ENCODE results near the gene TBCD. TPM values are rescaled to one million over a fixed set of nuclear protein-coding genes. Genes with fewer than 3 reads are reported as not detected.

TBCD gene
- total and polyA plus RNA-seq, 9 of the 15 experiments (the other 6 are each of a cell fraction or from before 2014, with no cell fraction given) = 8.9 to 98.5 (median 28.0) TPM

DNA sequence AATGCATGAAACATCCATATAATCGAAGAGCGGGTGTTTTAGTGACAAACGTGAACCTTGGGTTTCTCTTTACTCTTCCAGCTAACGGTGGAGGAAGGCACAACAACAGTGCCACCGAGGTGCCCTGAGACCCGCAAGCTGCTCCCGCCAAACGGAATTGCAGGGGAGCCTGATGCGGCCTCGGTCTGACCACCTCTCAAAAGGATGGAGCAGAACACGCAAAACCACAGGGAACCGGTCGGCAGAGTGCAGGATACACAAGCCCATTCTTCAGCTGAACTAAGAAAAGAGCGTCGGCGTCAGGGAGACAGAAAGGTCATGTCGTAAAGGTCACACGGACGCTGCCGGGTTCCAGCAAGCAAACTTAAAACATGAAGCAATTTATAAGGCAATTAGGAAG is 197.5 kb downstream of the TBCD start (continued):
- TF ChIP-seq NCOA4 (IDR thresholded peaks at IDR 0.05; ENCODE audit: partially characterized antibody) (no peak), ADNP (tag; IDR thresholded peaks at IDR 0.05) (no peak), CHD1 (IDR thresholded peaks at IDR 0.05; ENCODE audit: low read length) (no peak), ZBTB17 (CRISPR knock-in tag; IDR thresholded peaks at IDR 0.05) (no peak), NR3C1 (CRISPR knock-in tag; IDR thresholded peaks at IDR 0.05) (no peak), ZNF3 (CRISPR knock-in tag; IDR thresholded peaks at IDR 0.05) (no peak)

GRCh38 chr17:82949984-82950383 is 198.1 kb downstream of the TBCD start:
- Histone ChIP-seq H3K36me3 (ENCODE audit: control insufficient read depth, insufficient read depth, low read length) (peaks cover 2% of the 10 kb centered on the region; the same call in 2 of the 3 replicates), H3K27me3 (ENCODE audit: control insufficient read depth in 2 of 2, insufficient read depth in 2 of 2, low read length in 2 of 2) (no peaks in the 10 kb centered on the region), H3K4me1 (replicated peaks in 1 of 2; ENCODE audit: control insufficient read depth in 2 of 2, insufficient read depth in 2 of 2, low read length in 2 of 2) (peaks cover 0 to 4% of the 10 kb centered on the region in 2 experiments; a peak in 1 of 5 replicates), H3K9me1 (ENCODE audit: control insufficient read depth, insufficient read depth, low read length) (no peaks in the 10 kb centered on the region), H3K9ac (ENCODE audit: insufficient read depth in 1 of 2, low read depth in 2 of 2, low read length in 2 of 2) (no peak overlapping the region), H3K79me2 (ENCODE audit: control insufficient read depth, insufficient read depth, low read length) (no peaks in the 10 kb centered on the region), H3K27ac (ENCODE audit: extremely low read depth, low read depth, low read length) (no peak overlapping the region), H3K9me3 (replicated peaks; ENCODE audit: control insufficient read depth, insufficient read depth, low read depth, low read length) (peaks cover 7% of the 10 kb centered on the region), H3K4me3 (no peak overlapping the region), H3K4me2 (ENCODE audit: insufficient read depth, low read length) (no peak overlapping the region), H4K20me1 (replicated peaks; ENCODE audit: control insufficient read depth, insufficient read depth, low read length) (no peaks in the 10 kb centered on the region), H2AFZ (ENCODE audit: low read depth, low read length) (no peak overlapping the region)
- CTCF ChIA-PET (ENCODE audit: low intra/inter-chr PET ratio) = no interaction called here
- FAIRE-seq = no peak
- POLR2A ChIA-PET = no interaction called here
- ATAC-seq = no peak
- WGBS (ENCODE audit: insufficient coverage, low coverage, missing lambda C conversion rate) = 94% methylated on average over 10 of the region's 10 CpGs
- intact Hi-C loops (cut with micrococcal nuclease) = no loop called here
- DNase-seq (ENCODE audit: extremely low read depth in 1 of 4, low spot score in 3 of 4) = no peak
- BruUV-seq (replicated peaks) = no TSS peak
- in situ Hi-C loops (cut with MboI) = no loop called here
- TF ChIP-seq SAFB (IDR thresholded peaks at IDR 0.05; ENCODE audit: borderline replicate concordance, low read depth, low read length) (no peak), CREBBP (IDR thresholded peaks at IDR 0.05; ENCODE audit: low read depth, low read length) (no peak), MTA1 (IDR thresholded peaks at IDR 0.05; ENCODE audit: borderline replicate concordance) (no peak), RCOR1 (IDR thresholded peaks at IDR 0.05; ENCODE audit: borderline replicate concordance in 1 of 2, low read depth in 2 of 2, low read length in 2 of 2) (no peak), ARID1B (IDR thresholded peaks at IDR 0.05) (no peak), CHD4 (IDR thresholded peaks at IDR 0.05; ENCODE audit: insufficient read depth, insufficient replicate concordance, low read depth, low read length, poor library complexity, severe bottlenecking) (no peak), SMARCC2 (IDR thresholded peaks at IDR 0.05; ENCODE audit: low read depth) (no peak), SRSF3 (IDR thresholded peaks at IDR 0.05; ENCODE audit: insufficient read depth, low read length) (no peak), ZNF174 (CRISPR knock-in tag; IDR thresholded peaks at IDR 0.05) (no peak), NRF1 (conservative IDR thresholded peaks at IDR 0.05 in 1 of 2, IDR thresholded peaks at IDR 0.05 in 1 of 2) (no peak), RFX1 (IDR thresholded peaks at IDR 0.05) (no peak), TCF7L2 (IDR thresholded peaks at IDR 0.05; ENCODE audit: low read depth, low read length) (no peak), FOXM1 (IDR thresholded peaks at IDR 0.05; ENCODE audit: low read depth) (no peak), FOXM1 (CRISPR knock-in tag; IDR thresholded peaks at IDR 0.05; ENCODE audit: low read depth) (no peak), ZNF695 (CRISPR knock-in tag; IDR thresholded peaks at IDR 0.05) (no peak), ZNF311 (CRISPR knock-in tag; IDR thresholded peaks at IDR 0.05) (no peak)
- TF ChIP-seq, protein P1, sequence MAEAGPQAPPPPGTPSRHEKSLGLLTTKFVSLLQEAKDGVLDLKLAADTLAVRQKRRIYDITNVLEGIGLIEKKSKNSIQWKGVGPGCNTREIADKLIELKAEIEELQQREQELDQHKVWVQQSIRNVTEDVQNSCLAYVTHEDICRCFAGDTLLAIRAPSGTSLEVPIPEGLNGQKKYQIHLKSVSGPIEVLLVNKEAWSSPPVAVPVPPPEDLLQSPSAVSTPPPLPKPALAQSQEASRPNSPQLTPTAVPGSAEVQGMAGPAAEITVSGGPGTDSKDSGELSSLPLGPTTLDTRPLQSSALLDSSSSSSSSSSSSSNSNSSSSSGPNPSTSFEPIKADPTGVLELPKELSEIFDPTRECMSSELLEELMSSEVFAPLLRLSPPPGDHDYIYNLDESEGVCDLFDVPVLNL (CRISPR knock-in tag; IDR thresholded peaks at IDR 0.05; ENCODE audit: low read depth) = no peak
